GM18519 (cell line): ENCODE measurements around the gene TRAPPC12.
A peak's percentile ranks its signal among the peaks of the same experiment; 100 is the strongest.
"Not testable (repeated sequence)": the region's sequence is repeated elsewhere in the genome, so short reads cannot be mapped to it uniquely, and the experiment has no call there.

Source experiments
- ATAC-seq: cut with Tn5 transposase; IDR thresholded peaks from one replicate; pipeline ENCODE4 v1.9.1; 2021; ENCODE audit warnings: mild to moderate bottlenecking, moderate library complexity; ENCODE audit not compliant: unreplicated experiment, low FRiP score

The TRAPPC12 gene

GRCh38 chr2:3451926-3452671 is 72.6 kb downstream of the TRAPPC12 start:
- ATAC-seq, result no peak

DNA sequence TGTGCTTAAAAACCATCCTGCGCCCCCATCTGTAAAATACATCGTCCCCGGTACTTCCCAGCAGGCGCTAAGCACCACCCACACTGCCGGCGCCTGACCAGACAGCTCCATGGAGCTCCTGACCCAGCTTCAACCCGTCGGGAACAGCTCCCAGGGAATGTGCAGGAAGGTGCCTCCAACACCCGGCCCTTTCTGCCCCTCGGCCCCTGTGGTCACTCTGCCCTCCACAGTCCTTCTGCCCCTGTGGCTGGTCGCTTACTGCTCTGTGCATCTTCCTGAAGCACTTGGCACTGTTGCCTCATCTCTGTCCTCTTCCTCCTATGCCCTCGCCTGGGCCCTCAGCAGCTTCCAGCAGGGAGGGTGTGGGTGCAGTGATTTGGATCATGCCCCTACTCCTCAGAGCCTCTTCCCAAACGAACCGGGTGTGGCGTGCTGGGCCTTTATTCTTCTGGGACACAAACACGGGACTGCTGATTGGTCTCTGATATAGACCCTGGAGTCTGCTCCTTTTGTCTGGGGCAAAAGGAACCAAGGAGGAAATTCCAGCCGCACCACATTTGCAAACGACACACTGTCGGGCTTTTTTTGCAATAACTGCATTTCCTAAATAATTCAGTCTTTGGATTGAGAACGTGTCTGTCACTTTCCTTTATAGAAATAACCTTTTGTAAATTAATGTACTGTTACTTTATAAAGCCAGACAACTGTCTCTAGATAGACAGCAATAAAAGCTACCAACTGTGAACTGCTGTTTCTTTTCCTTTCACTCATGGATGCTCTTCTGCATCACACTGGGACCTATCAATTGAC is 73.9 kb downstream of the TRAPPC12 start:
- ATAC-seq, result no peak

DNA sequence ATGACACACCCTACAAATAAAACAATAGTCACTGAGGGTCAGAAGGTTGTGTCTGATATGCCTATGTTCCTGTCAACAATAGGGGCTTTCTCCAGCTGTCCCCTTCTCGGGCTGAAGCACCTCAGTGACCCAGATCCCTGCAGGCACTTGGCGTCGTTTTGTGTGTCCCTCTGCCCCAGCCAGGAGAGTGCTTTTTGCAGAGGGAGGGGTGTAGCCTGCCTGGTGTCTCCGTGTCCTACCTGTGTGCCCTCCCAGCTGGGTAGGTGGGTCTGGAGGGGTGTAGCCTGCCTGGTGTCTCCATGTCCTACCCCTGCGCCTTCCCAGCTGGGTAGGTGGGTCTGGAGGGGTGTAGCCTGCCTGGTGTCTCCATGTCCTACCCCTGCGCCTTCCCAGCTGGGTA is 74.5 kb downstream of the TRAPPC12 start:
- not testable (repeated sequence) for ATAC-seq

DNA sequence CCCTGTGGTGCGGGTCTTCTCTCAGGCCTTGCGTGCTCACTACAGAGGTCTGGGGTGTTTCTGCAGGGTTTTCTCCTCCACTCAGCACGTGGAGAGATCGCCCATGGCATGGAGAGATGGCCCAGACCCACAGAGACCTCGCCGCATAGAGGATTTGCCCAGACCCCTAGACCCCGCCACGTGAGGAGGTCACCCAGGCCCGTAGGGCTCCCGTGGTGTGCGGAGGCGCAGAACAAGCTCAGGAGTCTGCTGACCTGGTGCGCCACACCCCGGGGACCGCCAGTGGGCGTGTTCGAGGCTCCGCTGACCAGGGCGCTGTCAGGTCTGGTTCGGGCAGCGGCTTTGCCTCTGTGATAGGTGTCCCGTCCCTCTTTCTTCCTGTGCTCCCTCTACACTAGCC is 75.3 kb downstream of the TRAPPC12 start:
- no peak for ATAC-seq

DNA sequence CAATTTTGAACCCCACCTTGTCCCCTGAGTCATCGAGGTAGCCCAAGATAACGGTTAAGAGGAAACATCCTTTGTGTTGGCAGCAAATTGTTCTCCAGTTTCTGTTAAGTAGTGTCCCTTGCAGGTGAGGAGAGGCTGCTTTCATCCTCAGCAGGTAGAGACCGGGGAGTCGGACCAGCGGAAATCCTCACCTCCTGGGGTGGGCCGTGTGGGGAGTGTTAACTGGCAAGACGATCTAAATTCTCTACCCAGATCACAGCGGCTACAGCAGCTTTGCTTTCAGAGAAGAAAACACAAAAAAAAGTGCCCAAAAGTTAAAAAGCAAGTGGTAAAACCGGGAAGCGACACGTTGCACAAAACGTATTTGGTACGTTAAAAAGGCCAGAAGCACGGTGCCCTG is 76.6 kb downstream of the TRAPPC12 start:
- ATAC-seq, result no peak

DNA sequence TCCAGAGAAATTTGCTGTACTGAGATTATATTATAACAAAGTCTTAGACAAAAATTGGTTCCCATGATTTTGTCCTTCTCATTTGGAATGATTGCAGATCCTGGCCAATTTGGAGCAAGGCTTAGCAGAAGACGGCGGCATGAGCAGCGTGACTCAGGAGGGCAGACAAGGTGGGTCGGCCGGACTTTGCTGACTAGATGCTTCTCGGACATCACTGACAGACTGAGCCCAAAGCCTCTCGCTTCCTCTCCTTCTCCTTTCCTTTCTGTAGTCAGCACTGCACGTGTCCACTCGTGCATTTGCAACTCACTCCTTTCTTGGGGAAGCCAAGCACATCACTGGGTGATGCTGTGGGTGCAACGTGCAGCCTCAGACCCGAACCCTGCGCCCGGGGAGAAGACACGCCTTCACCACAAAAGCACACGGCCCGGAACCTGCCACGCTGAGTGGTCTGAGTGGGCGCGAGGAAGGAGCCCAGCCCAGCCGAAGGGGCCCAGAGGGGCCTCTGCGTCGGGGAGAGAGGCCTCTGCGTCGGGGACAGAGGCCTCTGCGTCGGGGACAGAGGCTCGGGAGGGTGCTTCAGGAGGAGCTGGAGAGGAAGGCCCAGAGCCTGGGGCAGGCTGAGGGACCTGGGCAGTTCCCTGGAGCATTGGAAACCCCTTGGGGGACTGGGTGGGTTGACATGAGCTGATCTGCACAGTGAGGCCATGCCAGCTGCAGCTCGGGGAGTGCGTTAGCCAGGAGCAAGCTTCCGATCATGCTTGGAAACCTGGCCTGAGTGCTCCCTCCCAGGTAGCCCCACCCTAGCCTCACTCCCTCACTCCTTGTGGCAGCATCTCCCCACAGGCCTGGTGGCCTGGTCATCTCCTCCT is 78.3 kb downstream of the TRAPPC12 start:
- no peak for ATAC-seq

DNA sequence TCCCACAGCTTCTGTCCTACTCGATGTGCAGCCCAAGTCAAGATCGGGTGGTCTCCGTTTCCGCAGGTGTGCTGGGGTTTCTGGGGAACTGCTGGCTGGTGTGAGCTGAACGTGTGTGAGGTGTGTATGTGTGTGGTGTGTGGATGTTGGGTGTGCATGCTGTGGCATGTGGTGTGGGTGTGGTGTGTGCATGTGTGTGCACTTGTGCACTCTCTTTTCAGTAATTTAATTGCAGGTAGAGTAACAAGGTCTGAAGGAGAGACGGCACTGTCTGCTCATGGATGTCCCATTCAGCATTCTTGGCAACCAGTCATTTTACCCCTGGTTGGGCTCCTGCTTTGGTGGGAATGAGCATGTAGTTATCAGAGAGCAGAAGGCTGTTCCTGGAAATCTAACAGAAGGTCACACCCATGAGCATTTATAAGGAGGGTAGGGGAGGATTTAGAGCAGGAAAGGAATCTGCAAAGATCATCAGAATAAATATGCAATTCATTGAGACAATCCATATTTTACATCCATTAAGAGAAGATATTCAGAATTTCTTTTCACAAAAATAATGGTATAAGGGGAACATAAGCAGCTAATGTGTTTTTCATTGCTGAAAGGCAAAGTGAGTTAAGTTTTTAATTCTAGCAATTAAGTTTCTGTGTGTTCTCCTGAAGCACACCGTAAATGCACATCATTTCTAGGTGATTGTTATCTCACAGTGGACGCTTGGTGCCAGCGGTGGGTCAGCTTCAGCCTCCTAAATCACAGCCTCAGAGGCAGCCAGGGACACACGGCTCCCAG is 79.1 kb downstream of the TRAPPC12 start:
- ATAC-seq, result no peak

DNA sequence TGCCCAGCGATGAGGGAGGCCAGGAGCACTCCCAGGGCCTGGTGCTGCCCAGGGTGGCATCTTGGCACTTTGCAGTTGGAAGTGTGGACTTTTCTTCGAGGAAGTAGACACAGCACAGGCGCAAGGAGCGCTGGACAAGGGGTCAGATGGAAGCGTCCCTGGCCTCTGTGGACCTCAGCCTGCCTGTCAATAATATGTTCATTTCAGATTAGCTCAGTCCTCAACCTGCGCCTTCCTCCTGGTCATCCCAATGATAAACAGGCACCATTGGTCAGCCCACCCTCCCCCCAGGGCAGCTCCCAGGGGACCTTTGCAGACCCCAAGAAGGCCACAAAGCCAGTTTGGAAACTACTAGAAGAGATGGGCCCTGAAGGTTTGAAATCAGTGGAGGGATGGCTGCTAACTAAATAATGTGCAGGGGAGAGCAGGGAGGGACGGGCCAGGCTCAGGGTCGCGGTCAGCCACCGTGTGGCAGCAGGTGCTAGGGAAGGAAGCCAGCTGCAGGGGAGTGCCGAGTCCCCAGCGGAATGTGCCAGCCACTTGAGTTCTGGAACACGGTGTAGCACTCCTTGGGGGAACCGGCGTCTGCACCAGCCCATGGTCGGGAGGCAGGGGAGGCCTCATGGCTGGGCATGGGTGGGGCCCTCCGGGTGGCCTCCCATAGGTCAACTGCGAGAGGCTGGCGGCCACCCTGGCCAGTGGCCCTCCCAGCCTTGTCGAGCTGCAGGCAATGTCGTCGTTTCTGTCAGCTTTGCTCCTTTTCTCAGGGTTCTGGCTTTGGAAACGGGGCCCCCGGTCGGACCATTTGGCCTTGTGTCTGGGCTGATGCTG is 79.9 kb downstream of the TRAPPC12 start:
- ATAC-seq, result no peak

GRCh38 chr2:3460156-3460555 is 80.7 kb downstream of the TRAPPC12 start:
- ATAC-seq, result no peak

DNA sequence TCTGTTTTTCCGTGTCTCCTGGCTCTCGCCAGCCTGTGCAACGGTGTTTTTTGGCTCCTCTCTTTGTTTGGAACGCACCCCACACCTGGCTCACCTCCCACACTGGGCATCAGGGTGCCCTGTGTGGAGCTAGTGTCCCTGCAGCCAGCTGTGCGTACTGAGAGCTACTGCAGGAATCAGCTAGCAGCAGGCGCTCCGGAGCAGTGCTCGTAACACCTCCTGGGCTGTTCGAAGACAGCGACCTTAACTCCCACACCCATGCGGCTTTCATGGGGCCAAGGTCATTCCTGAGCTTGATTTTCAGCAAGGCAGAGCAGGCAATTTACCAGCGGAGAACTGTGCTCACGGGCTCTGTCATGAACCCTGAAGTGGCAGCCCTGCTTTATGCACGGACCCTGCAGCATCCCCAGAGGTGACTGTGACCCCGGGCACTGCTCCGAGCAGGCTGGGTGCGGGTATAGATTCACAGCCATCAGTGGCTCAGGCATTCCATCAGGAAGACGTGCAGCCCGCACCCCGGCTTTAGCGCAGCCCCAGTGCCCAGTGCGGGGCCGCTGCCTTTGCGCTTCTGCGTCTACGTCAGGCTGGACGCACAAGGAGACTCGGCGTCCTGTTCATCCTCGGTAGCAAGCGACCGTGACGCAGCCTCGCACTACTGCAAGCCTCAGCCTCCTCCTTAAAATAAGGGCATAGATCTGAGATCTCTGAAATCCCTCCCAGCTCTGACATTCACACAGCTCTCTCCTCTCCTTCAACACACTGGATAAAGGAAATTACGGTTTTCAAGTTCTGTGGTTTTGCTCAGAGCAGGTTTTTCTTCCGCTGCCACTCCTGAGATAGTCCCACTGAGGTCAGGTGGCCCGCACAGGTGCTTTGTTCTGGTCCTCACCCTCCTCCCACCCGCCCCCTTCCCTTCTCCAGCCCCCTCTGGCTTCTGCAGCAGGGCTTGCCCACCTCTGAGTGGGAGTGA is 81.6 kb downstream of the TRAPPC12 start:
- ATAC-seq, result no peak

- ATAC-seq, result peak; percentile 63
Measured at GRCh38 chr2:3461801-3462492, 82.5 kb downstream of the TRAPPC12 start.

- ATAC-seq, result peak; percentile 3
Measured at GRCh38 chr2:3462493-3463104, 83.1 kb downstream of the TRAPPC12 start.

DNA sequence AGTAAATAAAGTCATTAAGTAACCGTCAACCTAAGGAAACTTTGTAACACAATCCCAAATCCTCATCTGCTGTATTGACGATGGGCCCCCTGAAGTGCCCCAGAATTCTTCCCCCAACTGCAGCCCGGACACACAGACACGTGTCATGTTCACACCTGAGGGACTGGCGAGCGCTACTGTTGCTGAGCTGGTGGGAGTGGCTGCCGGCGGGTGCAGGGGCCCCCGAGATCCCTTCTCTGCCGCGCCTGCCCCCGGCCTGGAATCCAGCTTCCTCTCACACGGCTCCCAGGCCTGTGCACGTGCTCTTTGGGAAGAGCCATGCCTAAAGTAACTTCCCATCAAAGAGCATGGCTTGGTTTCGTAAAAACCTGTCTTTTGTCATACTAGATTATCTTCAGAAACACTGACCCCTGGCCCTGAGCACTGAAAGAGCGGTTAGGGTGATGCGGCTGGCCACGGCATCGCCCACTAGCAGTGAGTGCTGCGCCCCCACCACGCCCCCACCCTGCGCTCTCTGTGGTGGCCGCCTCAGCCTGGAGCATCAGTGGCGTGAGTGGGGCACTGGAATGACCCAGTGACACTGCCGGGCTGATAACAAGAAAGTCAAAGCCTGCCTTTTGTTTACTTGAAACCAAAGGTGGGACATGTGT is 83.8 kb downstream of the TRAPPC12 start:
- ATAC-seq, result no peak

DNA sequence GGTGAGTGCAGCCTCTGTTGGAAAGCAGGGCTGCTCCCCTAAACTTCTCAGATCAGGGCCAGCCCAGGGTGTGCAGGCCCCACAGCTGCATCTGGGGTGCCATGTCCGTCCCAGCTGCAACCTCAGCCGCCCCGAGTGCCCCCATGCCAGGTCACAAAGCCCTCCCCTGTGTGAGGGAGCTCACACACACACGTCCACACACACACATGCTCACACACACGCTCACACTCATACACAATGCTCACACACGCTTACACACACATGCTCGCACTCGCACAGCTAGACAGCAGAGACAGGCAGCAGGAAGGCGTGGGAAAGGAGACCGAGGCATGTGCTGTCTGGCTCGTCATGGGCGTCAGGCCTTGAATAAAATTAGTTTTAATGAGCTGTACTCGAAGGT is 84.5 kb downstream of the TRAPPC12 start:
- no peak for ATAC-seq

- no peak for ATAC-seq
Measured at GRCh38 chr2:3464401-3465005, 85.0 kb downstream of the TRAPPC12 start.

DNA sequence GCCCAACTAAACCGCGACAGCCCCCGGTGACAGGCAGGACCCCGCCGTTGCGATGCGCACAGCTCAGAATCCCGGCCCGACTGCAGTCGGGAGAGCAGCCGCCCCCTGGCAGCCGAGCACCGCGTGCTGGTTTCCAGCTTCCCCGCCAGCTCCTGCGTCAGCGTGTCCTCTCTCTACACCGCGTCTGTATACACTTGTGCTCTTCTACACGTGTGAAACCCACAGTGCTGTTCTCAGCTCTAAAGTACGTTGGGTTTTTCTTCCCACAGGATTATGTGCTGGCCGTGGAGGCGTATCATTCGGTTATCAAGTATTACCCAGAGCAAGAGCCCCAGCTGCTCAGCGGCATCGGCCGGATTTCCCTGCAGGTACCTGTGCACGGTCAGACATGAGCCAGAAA is 85.8 kb downstream of the TRAPPC12 start:
- ATAC-seq, result no peak
